Measurements from ENCODE around the gene GPBP1L1.
A peak's percentile ranks its signal among the peaks of the same experiment; 100 is the strongest.

GPBP1L1 gene

GRCh38 chr1:45586769-45587168 is 99.6 kb downstream of the GPBP1L1 start:
- no peak for DNase-seq (ENCODE audit: low spot score)

GRCh38 chr1:45585496-45586075 is 100.7 kb downstream of the GPBP1L1 start:
- no peak for DNase-seq (ENCODE audit: low spot score)

DNA sequence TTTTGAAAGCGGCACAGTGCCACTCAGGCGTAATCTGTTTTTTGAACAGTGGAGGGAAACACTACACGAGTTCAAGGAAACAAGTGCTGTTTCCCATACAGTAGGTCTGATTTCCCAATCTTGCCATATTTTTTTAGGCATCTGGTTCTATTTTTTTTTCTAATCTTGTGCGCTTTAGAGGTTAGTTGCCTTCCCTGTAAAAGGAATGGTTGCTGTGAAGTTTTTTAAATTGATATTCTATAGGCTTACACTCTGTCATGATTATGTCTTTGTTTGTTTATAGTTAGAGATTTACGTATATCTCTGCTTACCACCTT is 101.3 kb downstream of the GPBP1L1 start:
- DNase-seq (ENCODE audit: low spot score): no peak

GRCh38 chr1:45584351-45585109 is 101.8 kb downstream of the GPBP1L1 start:
- peak; percentile 91 for DNase-seq (ENCODE audit: low spot score)

GRCh38 chr1:45583666-45584350 is 102.5 kb downstream of the GPBP1L1 start, which contains the start of gene NASP:
Gene NASP (plus strand): TSS chr1:45584041. CDS start chr1:45584147, 106 bp downstream.
- peak; percentile 91 for DNase-seq (ENCODE audit: low spot score)

GRCh38 chr1:45583264-45583665 is 103.1 kb downstream of the GPBP1L1 start:
- DNase-seq (ENCODE audit: low spot score): peak; percentile 99
